Stimulated activated naive B cell treated with anti-CD40 and anti-IgM and Interleukin-4, amounts not matched to agents 10 μg/mL and 1 μg/mL and 100 μg/mL, for 72 hours (primary cell): ENCODE data around the gene PCDHB16.
"Not testable (repeated sequence)": the region's sequence is repeated elsewhere in the genome, so short reads cannot be mapped to it uniquely, and the experiment has no call there.

ENCODE experiments used
- ATAC-seq, 2 donors: fragments of 150-1000 bp; cut with Tn5 transposase; replicated peaks; 2 replicates each; pipeline ENCODE4 v1.10.0; 2021; ENCODE audit warnings: moderate library complexity in 1 of 2
- DNase-seq: peaks from one replicate; pipeline ENCODE4 v3.0.0; 2021
- H3K27ac Mint-ChIP-seq: one replicate; pipeline ENCODE4 v1.8.0; 2022; ENCODE audit warnings: mild to moderate bottlenecking, mixed read lengths
- H3K27me3 Mint-ChIP-seq, 2 donors: one replicate each; pipeline ENCODE4 v1.8.0; 2022; ENCODE audit warnings: mixed read lengths in 2 of 2
- H3K36me3 Mint-ChIP-seq, 2 donors: one replicate each; pipeline ENCODE4 v1.8.0; 2022; ENCODE audit warnings: mixed read lengths in 2 of 2, mild to moderate bottlenecking in 1 of 2
- H3K4me1 Mint-ChIP-seq, 2 donors: one replicate each; pipeline ENCODE4 v1.8.0; 2022; ENCODE audit warnings: mixed read lengths in 2 of 2, mild to moderate bottlenecking in 1 of 2
- H3K4me3 Mint-ChIP-seq, 2 donors: one replicate each; pipeline ENCODE4 v1.8.0; 2022; ENCODE audit warnings: mild to moderate bottlenecking in 2 of 2, mixed read lengths in 2 of 2, moderate library complexity in 1 of 2
- H3K9me3 Mint-ChIP-seq, 2 donors: one replicate each; pipeline ENCODE4 v1.8.0; 2022; ENCODE audit warnings: mixed read lengths in 2 of 2, mild to moderate bottlenecking in 1 of 2

Gene PCDHB16

GRCh38 chr5:141182248-141182647 lies at the start of gene PCDHB16:
Gene PCDHB16 (plus strand): TSS chr5:141182387. CDS start chr5:141182560, 173 bp downstream.
- H3K4me1 Mint-ChIP-seq = peaks cover 5 to 6% of the 10 kb centered on the region in 2 donors
- H3K27ac Mint-ChIP-seq = peak within 1 kb of the TSS; percentile 79
- peaks cover 13 to 16% of the 10 kb centered on the region in 2 donors for H3K36me3 Mint-ChIP-seq
- ATAC-seq (no peak), DNase-seq (no peak)
- peaks cover 13 to 14% of the 10 kb centered on the region in 2 donors for H3K9me3 Mint-ChIP-seq
- H3K27me3 Mint-ChIP-seq = peaks cover 50 to 52% of the 10 kb centered on the region in 2 donors
- no peak within 1 kb of the TSS for H3K4me3 Mint-ChIP-seq

DNA sequence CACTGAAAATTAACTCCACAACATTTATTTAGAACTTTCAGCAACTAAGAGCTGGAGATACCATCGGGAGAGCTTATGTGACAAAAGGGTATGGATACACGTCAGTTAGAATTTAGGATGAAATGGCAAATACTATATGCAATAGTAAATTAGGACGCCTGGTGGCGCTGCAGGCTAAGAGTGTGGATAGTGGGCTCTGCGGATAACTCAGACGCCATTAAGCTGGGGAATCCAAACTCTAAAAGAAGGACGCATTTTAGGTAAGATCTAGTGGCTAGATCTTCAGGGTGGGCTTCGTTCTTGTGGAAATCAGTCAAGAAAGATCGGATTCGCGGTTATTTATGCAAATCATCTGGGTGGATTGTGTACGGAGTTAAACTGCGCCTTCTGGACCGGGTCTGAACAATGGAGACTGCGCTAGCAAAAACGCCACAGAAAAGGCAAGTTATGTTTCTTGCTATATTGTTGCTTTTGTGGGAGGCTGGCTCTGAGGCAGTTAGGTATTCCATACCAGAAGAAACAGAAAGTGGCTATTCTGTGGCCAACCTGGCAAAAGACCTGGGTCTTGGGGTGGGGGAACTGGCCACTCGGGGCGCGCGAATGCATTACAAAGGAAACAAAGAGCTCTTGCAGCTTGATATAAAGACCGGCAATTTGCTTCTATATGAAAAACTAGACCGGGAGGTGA lies 47.0 kb upstream of the PCDHB16 start, which contains the start of gene PCDHB5:
Gene PCDHB5, plus strand, starts transcription at position 177 of the 688 bp plus-strand sequence. Its CDS starts 229 bp downstream, at position 406.
- ATAC-seq (no peak), DNase-seq (no peak)
- Mint-ChIP-seq H3K27me3 (peaks cover 10 to 40% of the 10 kb centered on the region in 2 donors), H3K27ac (no peak within 1 kb of the TSS), H3K36me3 (peaks cover 7 to 10% of the 10 kb centered on the region in 2 donors), H3K4me3 (peak within 1 kb of the TSS; percentile 11 to 50), H3K4me1 (peaks cover 6 to 8% of the 10 kb centered on the region in 2 donors), H3K9me3 (peaks cover 18 to 22% of the 10 kb centered on the region in 2 donors)

DNA sequence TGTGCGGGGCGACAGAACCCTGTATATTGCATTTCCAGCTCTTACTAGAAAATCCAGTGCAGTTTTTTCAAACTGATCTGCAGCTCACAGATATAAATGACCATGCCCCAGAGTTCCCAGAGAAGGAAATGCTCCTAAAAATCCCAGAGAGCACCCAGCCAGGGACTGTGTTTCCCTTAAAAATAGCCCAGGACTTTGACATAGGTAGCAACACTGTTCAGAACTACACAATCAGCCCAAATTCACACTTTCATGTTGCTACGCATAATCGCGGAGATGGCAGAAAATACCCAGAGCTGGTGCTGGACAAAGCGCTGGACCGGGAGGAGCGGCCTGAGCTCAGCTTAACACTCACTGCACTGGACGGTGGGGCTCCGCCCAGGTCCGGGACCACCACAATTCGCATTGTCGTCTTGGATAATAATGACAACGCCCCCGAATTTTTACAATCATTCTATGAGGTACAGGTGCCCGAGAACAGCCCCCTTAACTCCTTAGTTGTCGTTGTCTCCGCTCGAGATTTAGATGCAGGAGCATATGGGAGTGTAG lies 46.4 kb upstream of the PCDHB16 start:
- peaks cover 18 to 22% of the 10 kb centered on the region in 2 donors for H3K9me3 Mint-ChIP-seq
- H3K4me3 Mint-ChIP-seq = no peak overlapping the region
- H3K36me3 Mint-ChIP-seq = peaks cover 7 to 10% of the 10 kb centered on the region in 2 donors
- peaks cover 6 to 8% of the 10 kb centered on the region in 2 donors for H3K4me1 Mint-ChIP-seq
- DNase-seq = no peak
- H3K27me3 Mint-ChIP-seq = peaks cover 10 to 35% of the 10 kb centered on the region in 2 donors
- no peak overlapping the region for H3K27ac Mint-ChIP-seq
- ATAC-seq = no peak

GRCh38 chr5:141137346-141137745 lies 44.8 kb upstream of the PCDHB16 start:
- DNase-seq, H3K4me1 Mint-ChIP-seq, H3K4me3 Mint-ChIP-seq, ATAC-seq, H3K27ac Mint-ChIP-seq: not testable (repeated sequence)
- peaks cover 7 to 10% of the 10 kb centered on the region in 2 donors for H3K36me3 Mint-ChIP-seq
- peaks cover 16 to 41% of the 10 kb centered on the region in 2 donors for H3K27me3 Mint-ChIP-seq
- peaks cover 17 to 21% of the 10 kb centered on the region in 2 donors for H3K9me3 Mint-ChIP-seq

DNA sequence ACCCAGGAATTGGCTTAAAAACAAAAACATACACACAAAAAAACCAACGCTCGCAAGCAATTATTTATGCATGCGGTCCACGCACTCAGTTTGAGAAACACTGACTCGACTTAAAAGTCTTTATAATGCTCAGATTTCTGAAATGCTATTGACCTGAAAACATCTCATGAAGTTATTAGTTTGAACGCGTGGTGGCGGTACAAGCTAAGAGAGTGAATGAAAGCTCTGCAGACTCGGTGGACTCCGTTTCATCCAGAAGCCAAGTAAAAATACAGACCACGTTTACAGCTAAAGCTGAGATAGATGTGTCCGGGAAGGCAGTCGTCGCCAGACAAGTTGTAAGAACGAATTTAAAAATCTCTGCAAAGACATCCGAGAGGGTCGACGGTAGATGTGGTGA lies 32.4 kb upstream of the PCDHB16 start, which contains the start of gene PCDHB6:
Gene PCDHB6, plus strand, starts transcription at position 246 of the 400 bp plus-strand sequence. CDS start 201 bp downstream, outside the sequence.
- Mint-ChIP-seq H3K4me3 (peak within 1 kb of the TSS in 1 of 2 donors; percentile 36), H3K9me3 (peaks cover 9 to 10% of the 10 kb centered on the region in 2 donors), H3K36me3 (peaks cover 7 to 9% of the 10 kb centered on the region in 2 donors), H3K4me1 (peaks cover 4 to 5% of the 10 kb centered on the region in 2 donors), H3K27me3 (peaks cover 38 to 58% of the 10 kb centered on the region in 2 donors), H3K27ac (peak within 1 kb of the TSS; percentile 70)
- no peak for ATAC-seq
- DNase-seq = no peak

- ATAC-seq (no peak), DNase-seq (no peak)
- Mint-ChIP-seq H3K27ac (peak overlapping the region; percentile 70), H3K36me3 (peaks cover 7 to 9% of the 10 kb centered on the region in 2 donors), H3K27me3 (peaks cover 36 to 52% of the 10 kb centered on the region in 2 donors), H3K4me3 (peak overlapping the region in 1 of 2 donors; percentile 36), H3K4me1 (peaks cover 4 to 5% of the 10 kb centered on the region in 2 donors), H3K9me3 (peaks cover 9 to 10% of the 10 kb centered on the region in 2 donors)
Observed at GRCh38 chr5:141150224-141150992, 31.8 kb upstream of the PCDHB16 start.

GRCh38 chr5:141150993-141151325 lies 31.2 kb upstream of the PCDHB16 start:
- no peak for ATAC-seq
- Mint-ChIP-seq H3K9me3 (peaks cover 9 to 11% of the 10 kb centered on the region in 2 donors), H3K4me1 (peaks cover 4 to 5% of the 10 kb centered on the region in 2 donors), H3K36me3 (peaks cover 7 to 9% of the 10 kb centered on the region in 2 donors), H3K27me3 (peaks cover 40 to 55% of the 10 kb centered on the region in 2 donors), H3K4me3 (no peak overlapping the region), H3K27ac (no peak overlapping the region)
- DNase-seq = no peak

GRCh38 chr5:141151632-141152031 lies 30.6 kb upstream of the PCDHB16 start:
- not testable (repeated sequence) for H3K4me3 Mint-ChIP-seq, H3K36me3 Mint-ChIP-seq, H3K4me1 Mint-ChIP-seq, DNase-seq, H3K27ac Mint-ChIP-seq, ATAC-seq
- Mint-ChIP-seq H3K27me3 (peaks cover 39 to 58% of the 10 kb centered on the region in 2 donors), H3K9me3 (peaks cover 11 to 14% of the 10 kb centered on the region in 2 donors)

- Mint-ChIP-seq H3K9me3 (peaks cover 15 to 17% of the 10 kb centered on the region in 2 donors), H3K4me3 (peak overlapping the region in 1 of 2 donors; percentile 13), H3K27me3 (peaks cover 42 to 63% of the 10 kb centered on the region in 2 donors)
- not testable (repeated sequence) for ATAC-seq, H3K4me1 Mint-ChIP-seq, DNase-seq, H3K27ac Mint-ChIP-seq, H3K36me3 Mint-ChIP-seq
Observed at GRCh38 chr5:141152096-141152495, 30.1 kb upstream of the PCDHB16 start.

DNA sequence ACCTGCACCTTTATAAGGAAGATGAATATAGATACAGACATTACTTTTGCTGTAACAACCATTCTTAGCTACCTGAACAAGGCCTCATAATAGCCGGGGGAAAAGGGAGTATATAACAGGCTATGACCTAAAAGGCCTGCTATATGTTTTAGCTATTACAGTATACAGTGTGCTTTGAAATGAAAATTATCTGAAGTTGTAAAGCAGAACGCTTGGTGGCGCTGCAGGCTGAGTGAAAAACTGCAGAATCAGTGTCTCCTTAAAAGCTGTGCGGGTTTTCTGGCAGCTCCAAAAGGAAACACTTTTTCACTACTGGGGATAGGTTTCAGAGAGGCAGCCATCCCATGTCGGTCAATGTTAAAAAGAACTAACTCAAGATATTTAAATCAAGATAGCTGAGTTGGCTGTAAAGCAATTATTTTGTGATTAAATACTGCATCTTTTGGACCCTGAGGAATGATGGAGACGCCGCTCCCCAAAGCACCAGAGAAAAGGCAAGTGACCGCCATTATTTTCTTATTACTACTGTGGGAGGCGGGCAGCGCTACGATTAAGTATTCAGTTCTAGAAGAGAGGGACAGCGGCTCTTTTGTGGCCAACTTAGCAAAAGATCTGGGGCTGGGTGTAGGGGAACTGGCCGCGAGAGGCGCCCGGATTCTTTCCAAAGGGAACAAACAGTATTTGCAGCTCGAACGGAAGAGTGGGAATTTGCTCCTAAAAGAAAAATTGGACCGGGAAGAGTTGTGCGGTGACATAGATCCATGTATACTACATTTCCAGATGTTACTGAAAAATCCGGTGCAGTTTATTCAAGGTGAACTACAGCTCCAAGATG lies 26.4 kb upstream of the PCDHB16 start:
- Mint-ChIP-seq H3K36me3 (peaks cover 6 to 9% of the 10 kb centered on the region in 2 donors), H3K27ac (no peak overlapping the region), H3K4me1 (no peaks in the 10 kb centered on the region), H3K9me3 (peaks cover 18 to 19% of the 10 kb centered on the region in 2 donors), H3K4me3 (no peak overlapping the region), H3K27me3 (peaks cover 43 to 56% of the 10 kb centered on the region in 2 donors)
- DNase-seq = no peak
- ATAC-seq = no peak

GRCh38 chr5:141157356-141157755 lies 24.8 kb upstream of the PCDHB16 start:
- DNase-seq, H3K36me3 Mint-ChIP-seq, ATAC-seq, H3K4me1 Mint-ChIP-seq, H3K4me3 Mint-ChIP-seq: not testable (repeated sequence)
- Mint-ChIP-seq H3K27ac (peak overlapping the region; percentile 42), H3K27me3 (peaks cover 33 to 42% of the 10 kb centered on the region in 2 donors), H3K9me3 (peaks cover 12 to 14% of the 10 kb centered on the region in 2 donors)

DNA sequence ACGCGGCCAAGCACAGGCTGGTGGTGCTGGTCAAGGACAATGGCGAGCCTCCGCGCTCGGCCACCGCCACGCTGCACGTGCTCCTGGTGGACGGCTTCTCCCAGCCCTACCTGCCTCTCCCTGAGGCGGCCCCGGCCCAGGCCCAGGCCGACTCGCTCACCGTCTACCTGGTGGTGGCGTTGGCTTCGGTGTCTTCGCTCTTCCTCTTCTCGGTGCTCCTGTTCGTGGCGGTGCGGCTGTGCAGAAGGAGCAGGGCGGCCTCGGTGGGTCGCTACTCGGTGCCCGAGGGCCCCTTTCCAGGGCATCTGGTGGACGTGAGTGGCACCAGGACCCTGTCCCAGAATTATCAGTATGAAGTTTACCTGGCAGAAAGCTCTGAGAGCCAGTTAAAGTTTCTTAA lies 24.3 kb upstream of the PCDHB16 start:
- H3K27ac Mint-ChIP-seq = peak overlapping the region; percentile 51
- peaks cover 12 to 14% of the 10 kb centered on the region in 2 donors for H3K9me3 Mint-ChIP-seq
- H3K36me3 Mint-ChIP-seq, ATAC-seq, H3K4me3 Mint-ChIP-seq, H3K4me1 Mint-ChIP-seq, DNase-seq: not testable (repeated sequence)
- peaks cover 32 to 38% of the 10 kb centered on the region in 2 donors for H3K27me3 Mint-ChIP-seq
